ENCODE results near the gene TOM1L1.

Gene TOM1L1

DNA sequence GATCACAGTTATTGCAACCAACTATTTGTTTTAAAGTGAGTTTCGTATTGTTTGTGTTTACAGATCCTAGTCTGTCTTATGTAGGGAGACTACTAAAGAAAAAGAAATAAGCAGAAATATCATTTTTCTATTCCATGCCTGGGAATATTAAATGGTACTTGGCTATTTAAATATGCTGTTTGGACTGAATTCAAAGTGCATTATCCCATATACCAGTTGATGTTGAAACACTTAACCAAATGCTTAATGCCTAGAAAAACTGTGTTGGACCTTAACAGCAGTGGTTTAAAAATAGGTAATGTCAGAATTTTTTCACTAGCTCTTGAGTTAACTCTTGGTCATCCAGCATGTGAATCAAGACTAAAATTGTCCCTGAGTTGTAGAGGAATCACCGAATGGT is 37.5 kb upstream of the TOM1L1 start:
- TF ChIP-seq FOXP2 (optimal IDR thresholded peaks at IDR 0.05; ENCODE audit: borderline replicate concordance, extremely low read depth, extremely low read length, insufficient read depth), result no peak
- TF ChIP-seq, protein P1, sequence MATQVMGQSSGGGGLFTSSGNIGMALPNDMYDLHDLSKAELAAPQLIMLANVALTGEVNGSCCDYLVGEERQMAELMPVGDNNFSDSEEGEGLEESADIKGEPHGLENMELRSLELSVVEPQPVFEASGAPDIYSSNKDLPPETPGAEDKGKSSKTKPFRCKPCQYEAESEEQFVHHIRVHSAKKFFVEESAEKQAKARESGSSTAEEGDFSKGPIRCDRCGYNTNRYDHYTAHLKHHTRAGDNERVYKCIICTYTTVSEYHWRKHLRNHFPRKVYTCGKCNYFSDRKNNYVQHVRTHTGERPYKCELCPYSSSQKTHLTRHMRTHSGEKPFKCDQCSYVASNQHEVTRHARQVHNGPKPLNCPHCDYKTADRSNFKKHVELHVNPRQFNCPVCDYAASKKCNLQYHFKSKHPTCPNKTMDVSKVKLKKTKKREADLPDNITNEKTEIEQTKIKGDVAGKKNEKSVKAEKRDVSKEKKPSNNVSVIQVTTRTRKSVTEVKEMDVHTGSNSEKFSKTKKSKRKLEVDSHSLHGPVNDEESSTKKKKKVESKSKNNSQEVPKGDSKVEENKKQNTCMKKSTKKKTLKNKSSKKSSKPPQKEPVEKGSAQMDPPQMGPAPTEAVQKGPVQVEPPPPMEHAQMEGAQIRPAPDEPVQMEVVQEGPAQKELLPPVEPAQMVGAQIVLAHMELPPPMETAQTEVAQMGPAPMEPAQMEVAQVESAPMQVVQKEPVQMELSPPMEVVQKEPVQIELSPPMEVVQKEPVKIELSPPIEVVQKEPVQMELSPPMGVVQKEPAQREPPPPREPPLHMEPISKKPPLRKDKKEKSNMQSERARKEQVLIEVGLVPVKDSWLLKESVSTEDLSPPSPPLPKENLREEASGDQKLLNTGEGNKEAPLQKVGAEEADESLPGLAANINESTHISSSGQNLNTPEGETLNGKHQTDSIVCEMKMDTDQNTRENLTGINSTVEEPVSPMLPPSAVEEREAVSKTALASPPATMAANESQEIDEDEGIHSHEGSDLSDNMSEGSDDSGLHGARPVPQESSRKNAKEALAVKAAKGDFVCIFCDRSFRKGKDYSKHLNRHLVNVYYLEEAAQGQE (IDR thresholded peaks at IDR 0.05; ENCODE audit: insufficient read depth in 1 of 2, low read depth in 2 of 2, low read length in 2 of 2), result no peak
- TF ChIP-seq SIN3A (IDR thresholded peaks at IDR 0.05; ENCODE audit: borderline replicate concordance, insufficient read depth, low read length), result no peak
- no peak for TF ChIP-seq POLR2AphosphoS5 (IDR thresholded peaks at IDR 0.05; ENCODE audit: low read depth, low read length)
- TF ChIP-seq TAF1 (IDR thresholded peaks at IDR 0.05; ENCODE audit: borderline replicate concordance, insufficient read depth, low read length), result no peak

DNA sequence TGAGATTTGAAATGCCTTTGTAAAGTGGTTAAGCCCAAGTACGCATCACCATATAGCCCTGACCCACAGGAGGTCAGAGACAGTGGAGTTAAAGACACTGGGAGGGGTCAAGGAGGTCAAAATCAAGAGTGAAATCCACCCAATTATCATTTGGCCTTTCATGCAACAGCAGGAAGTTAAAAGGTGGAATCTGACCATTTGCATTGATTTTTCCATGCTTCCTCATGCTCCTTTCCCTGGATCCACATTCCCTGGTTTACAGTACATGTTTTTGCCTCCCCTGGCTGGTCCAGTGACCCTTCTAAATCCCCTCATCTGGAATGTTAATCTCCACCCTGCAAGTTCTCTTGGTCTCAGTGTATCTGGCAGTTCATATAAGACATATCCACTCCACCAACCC is 36.6 kb upstream of the TOM1L1 start:
- TF ChIP-seq POLR2AphosphoS5 (IDR thresholded peaks at IDR 0.05; ENCODE audit: low read depth, low read length), result no peak
- TF ChIP-seq, protein P1 (IDR thresholded peaks at IDR 0.05; ENCODE audit: insufficient read depth in 1 of 2, low read depth in 2 of 2, low read length in 2 of 2), result no peak
- no peak for TF ChIP-seq TAF1 (IDR thresholded peaks at IDR 0.05; ENCODE audit: borderline replicate concordance, insufficient read depth, low read length)
- TF ChIP-seq FOXP2 (optimal IDR thresholded peaks at IDR 0.05; ENCODE audit: borderline replicate concordance, extremely low read depth, extremely low read length, insufficient read depth), result no peak
- TF ChIP-seq SIN3A (IDR thresholded peaks at IDR 0.05; ENCODE audit: borderline replicate concordance, insufficient read depth, low read length), result no peak

DNA sequence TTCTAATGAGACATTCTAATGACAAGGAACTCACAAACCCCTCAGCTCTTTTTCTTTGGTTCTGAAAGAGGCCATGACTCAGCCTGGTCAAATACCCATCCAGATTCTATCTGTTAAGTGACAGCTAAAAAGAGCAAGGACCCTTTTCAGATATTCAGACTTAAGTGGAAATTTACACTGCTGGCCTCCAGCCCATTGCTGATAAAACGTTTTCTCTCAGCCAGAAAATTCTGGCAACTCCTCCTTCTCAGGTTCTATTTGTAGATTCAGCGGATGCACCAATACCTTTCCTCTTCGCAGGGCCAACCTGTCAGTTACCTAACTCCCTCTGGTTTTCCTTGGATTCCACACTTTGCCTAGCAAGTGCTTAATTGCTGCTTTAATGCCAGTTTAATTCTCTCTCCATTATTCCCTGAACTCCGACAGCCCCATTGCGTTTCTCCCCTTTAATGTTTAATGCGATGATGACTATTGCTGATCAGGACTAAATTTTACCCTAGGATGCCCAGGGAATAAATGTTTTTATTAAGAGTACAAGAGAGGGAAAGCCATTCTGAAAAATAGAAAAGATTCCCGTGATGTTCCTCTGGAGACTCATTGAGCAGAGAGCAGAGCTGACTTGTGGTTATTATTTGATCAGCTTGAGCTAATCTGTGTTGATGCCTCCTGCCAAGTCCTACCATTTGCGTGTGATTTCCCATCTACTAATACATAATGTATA is 35.9 kb upstream of the TOM1L1 start:
- TF ChIP-seq POLR2AphosphoS5 (IDR thresholded peaks at IDR 0.05; ENCODE audit: low read depth, low read length), result no peak
- no peak for TF ChIP-seq SIN3A (IDR thresholded peaks at IDR 0.05; ENCODE audit: borderline replicate concordance, insufficient read depth, low read length)
- TF ChIP-seq FOXP2 (optimal IDR thresholded peaks at IDR 0.05; ENCODE audit: borderline replicate concordance, extremely low read depth, extremely low read length, insufficient read depth), result no peak
- no peak for TF ChIP-seq TAF1 (IDR thresholded peaks at IDR 0.05; ENCODE audit: borderline replicate concordance, insufficient read depth, low read length)
- TF ChIP-seq, protein P1 (IDR thresholded peaks at IDR 0.05; ENCODE audit: insufficient read depth in 1 of 2, low read depth in 2 of 2, low read length in 2 of 2), result no peak

DNA sequence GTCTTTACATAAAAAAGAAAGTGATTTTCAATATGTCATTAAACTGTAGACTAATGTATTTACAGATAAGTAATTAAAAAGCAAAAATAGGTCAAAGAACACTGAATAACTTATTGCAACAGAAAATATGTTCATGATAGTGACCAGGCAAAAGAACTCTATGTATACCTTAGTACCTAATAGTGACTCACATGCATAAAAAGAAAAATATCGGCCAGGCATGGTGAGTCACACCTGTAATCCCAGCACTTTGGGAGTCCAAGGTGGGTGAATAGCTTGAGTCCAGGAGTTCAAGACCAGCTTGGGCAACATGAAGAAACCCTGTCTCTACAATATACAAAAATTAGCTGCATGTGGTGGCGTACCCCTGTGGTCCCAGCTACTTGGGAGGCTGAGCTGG is 33.0 kb upstream of the TOM1L1 start:
- TF ChIP-seq POLR2AphosphoS5 (IDR thresholded peaks at IDR 0.05; ENCODE audit: low read depth, low read length), result no peak
- TF ChIP-seq TAF1 (IDR thresholded peaks at IDR 0.05; ENCODE audit: borderline replicate concordance, insufficient read depth, low read length), result no peak
- TF ChIP-seq, protein P1 (IDR thresholded peaks at IDR 0.05; ENCODE audit: insufficient read depth in 1 of 2, low read depth in 2 of 2, low read length in 2 of 2), result no peak
- TF ChIP-seq FOXP2 (optimal IDR thresholded peaks at IDR 0.05; ENCODE audit: borderline replicate concordance, extremely low read depth, extremely low read length, insufficient read depth), result no peak
- TF ChIP-seq SIN3A (IDR thresholded peaks at IDR 0.05; ENCODE audit: borderline replicate concordance, insufficient read depth, low read length), result no peak
